CD4-positive, alpha-beta T cell treated with Interleukin-17A for 4 hours (primary cell): ENCODE measurements around the gene CCDC15.
A peak's percentile ranks its signal among the peaks of the same experiment; 100 is the strongest.
"Not testable (repeated sequence)": the region's sequence is repeated elsewhere in the genome, so short reads cannot be mapped to it uniquely, and the experiment has no call there.

ENCODE experiments used
- DNase-seq: peaks from one replicate; pipeline ENCODE4 v3.0.0-alpha.2; 2020; ENCODE audit warnings: mixed read lengths

Gene CCDC15

DNA sequence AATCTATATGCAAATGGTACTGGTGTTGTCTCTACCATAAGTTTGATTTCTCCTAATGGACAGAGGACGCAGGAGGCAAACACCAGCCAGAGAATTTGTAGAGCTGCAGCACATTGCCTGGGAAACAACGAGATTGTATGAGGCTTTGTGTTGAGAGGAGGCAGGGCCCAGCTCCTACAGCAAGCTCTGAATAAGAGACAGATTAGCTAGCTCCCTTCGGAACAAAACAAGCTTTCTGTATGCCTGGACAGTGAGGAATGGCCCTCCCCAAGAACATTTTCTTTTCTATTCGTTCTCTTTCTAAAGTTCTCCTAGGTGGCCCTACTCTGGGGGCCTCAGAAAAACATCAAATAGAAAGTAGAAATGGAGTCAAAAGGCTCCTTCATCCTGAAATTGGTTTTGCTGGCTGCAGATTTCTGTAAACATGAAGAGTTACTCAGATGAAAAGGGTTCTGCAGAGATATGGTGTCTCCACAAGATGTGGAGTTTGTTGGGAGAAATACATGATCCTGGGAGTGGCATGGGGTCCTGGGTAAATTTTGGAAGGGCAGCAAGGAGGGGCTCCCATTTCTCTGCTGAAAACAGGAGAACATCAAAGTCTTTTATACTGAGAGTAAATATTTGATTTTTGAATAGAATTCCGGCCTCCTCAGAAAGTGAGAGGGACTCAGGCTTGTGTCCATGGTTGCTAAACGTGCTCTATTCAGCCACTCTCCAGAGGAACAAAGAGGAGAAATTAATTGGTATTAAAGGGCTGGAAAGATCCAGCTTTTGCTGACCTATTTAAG, 11.3 kb upstream of the CCDC15 start:
- no peak for DNase-seq

DNA sequence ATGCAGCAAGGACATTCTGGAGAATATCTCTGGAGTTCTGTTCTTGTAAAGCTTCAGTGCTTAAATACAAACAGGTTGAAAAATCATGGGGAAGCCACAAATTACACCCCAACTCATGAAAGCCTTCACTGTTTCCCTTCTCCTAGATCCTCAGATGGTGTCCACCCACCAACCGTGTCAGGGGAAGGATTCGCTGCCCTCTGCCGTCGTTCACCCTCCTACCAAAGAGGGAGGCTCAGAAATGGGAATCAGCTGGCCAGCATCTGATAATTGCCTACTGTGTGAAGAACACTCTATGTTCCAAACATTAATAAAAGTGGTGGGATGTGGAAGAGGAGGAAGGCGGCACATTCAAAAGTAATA, 10.8 kb upstream of the CCDC15 start:
- DNase-seq, result no peak

DNA sequence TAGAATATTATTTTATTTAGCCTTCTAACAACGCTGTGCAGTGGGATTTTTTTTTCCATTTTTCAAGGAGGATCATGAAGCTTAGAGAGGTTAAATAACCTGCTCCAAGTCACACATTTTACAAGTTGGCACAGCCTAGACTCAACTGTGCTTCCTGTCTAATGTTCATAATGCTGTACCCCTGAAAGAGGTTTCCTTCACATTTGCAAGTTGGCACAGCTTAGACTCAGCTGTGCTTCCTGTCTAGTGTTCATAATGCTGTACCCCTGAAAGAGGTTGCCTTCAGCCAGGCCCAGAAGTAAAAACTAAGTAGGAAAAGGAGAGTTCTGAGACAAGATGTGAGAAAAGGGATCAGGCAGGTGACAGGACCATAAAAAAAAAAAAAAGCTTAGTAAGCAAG, 10.3 kb upstream of the CCDC15 start:
- DNase-seq, result no peak

DNA sequence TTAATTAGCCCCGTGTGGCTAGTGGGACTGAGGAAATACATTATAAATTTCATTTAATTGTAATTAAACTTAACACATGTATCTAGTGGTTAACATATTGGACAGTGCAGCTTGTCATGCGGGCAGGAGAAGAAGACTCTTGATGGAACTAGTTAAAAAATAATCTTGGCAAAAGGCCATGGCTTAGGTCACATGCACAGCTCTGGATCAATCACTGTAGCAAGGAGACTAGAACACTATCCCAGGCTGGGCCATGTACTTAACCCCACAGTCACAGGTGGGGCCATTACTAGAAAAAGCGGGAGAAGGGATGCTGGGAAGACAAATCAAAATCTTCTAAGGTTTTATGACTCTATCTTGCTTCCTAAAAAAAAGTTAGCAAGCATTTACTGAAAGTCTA, 9.4 kb upstream of the CCDC15 start:
- no peak for DNase-seq

DNA sequence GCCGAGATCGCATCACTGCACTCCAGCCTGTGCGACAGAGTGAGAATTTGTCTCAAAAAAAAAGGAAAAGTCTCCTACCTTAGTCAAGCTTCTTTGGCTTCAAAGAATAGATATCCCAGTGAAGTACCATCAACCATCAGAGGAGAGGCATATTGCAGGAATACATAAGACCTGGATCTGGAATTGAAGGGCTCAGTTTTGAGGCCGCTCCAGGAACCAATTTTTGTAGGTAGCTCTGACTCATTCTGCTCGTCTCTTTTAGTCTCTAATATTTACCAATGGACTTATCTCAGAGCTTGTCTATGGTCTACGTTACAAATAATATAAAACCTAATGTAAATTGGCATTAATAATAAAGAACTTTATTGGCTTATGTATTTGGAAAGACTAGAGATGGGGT, 8.2 kb upstream of the CCDC15 start:
- DNase-seq, result no peak

DNA sequence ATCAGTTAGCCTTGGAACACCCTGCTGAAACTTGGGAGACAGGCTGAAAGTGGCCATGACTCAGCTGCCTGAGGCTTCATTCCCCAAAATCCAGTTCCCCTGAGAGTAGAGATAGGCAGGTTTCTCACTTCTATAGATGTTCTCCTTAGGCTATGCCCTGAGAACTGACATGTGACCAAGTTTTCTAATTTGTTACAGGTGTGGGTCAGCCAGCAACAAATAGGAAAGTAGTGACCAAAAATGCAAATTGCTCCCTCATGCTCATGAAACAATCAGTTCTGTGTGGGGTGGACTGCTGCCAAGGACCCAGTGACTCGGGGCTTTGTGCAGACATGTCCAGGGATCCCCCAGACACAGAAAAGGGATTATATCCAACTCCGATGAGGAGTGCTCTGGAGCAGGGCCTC, 7.3 kb upstream of the CCDC15 start:
- DNase-seq, result no peak

DNA sequence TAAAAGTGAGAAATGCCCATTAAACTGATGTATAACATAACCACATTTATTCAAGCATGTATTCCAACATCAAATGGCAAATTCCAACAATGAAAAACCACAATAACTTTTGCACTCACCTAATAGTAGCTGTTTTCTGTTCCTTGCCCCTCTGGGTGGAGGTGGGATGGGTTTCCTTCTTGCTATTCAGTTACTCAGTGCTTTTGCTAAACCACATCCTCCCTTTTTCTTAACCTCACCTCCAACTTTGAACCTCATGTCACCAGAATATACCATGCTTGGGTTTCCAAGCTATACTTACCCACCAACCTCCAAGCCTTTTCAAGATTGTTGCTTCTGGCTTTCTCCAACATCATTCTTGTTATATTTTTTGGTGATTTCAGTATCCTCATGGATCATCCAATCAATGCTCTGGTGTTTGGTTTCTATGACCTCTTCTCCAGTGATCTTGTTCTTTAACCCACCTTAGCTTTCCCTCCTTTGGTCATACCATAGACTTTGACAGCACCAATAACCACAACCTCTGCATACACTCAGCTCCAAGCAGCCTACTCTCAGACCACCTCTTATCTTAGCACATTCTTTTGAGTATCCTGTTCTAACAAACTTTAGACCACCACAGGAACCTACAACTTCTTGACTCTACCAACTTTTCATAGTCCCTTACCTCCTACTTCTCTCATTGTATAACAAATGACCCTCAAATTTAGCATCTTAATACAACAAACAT, 3.2 kb upstream of the CCDC15 start:
- peak; percentile 49 for DNase-seq

DNA sequence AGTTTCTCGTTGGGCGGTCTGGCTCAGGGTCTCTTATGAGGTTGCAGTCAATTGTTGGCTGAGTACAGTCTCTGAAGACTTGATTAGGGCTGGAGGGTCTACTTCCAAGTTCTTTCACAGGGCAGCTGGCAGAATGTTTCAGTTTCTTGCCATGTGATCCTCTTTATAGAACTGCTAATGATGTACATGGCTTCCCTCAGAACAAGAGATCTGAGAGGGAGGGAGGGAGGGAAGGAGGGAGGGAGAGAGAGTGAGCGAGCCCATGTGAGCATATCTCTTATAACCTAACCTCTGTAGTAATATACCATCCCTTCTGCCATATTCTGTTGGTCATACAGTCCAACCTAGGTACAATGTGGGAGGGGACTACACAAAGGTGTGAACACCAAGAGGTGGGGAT, 2.7 kb upstream of the CCDC15 start:
- no peak for DNase-seq

DNA sequence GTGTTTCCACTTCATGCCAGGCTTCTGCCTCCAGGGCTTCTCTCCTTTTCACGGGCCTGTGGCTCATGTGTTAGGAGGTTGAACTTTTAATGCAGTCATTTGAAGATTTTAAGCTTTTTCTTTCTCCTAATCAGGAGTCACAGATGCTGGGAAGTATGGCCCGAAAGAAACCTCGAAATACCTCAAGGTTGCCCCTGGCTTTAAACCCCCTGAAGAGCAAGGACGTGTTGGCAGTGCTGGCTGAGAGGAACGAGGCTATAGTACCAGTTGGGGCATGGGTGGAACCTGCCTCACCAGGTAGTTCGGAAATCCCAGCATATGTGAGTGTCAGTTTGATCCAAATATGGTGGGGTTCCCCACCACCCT, 571 bp downstream of the CCDC15 start:
- no peak for DNase-seq

DNA sequence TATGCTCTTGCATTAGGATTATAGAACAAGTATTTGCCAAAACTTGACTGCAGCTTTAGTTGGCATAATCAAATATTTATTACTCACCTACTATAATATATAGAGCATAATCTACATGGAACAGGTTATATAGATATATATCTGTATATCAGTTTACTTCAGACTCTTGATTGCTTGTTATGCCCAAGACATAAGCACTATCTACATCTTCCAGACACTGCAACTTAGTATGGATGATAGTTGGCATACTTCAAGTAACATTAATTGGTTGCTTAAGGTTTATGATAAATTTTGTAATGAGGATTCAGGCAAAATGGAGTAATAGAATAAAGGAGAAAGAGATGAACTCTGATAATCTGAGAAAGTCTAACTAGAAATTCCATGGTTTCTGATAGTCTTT, 1.0 kb downstream of the CCDC15 start:
- DNase-seq, result no peak

DNA sequence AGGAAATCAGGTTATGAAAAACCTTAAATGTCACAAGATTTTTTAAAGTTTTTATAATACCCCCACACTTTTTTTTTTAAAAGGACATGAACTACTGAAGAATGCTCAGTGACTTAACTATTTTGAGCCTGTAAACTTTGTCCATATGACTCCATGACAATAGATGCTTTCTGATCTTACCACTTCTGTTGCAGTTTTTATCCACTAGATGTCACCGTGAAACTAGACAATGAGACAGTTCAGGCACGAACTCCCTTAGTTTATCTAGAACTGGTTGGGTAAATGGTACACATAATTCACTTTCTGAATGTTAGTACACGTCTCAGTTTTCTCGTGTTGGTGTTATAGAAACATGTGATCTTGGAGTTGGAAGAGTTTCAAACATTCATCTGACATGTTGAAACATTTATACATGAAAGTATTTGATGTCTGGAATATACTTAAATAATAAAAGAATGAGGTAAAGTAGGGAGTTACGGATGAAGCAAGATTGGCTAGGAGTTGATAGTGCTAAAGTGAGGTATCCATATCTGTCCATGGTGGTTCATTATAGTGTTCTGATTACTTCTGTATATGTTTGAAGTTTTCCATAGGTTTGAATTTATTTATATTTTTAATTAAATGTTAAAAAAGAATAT, 8.1 kb downstream of the CCDC15 start:
- no peak for DNase-seq

DNA sequence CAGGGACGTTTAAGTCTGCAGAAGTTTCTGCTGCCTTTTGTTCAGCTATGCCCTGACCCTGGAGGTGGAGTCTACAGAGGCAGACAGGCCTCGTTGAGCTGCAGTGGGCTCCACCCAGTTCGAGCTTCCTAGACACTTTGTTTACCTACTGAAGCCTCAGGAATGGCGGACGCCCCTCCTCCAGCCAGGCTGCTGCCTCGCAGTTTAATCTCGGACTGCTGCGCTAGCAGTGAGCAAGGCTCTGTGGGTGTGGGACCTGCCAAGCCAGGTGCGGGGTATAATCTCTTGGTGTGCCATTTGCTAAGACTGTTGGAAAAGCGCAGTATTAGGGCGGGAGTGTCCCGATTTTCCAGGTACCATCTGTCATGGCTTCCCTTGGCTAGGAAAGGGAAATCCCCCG, 14.2 kb downstream of the CCDC15 start:
- DNase-seq, result not testable (repeated sequence)

DNA sequence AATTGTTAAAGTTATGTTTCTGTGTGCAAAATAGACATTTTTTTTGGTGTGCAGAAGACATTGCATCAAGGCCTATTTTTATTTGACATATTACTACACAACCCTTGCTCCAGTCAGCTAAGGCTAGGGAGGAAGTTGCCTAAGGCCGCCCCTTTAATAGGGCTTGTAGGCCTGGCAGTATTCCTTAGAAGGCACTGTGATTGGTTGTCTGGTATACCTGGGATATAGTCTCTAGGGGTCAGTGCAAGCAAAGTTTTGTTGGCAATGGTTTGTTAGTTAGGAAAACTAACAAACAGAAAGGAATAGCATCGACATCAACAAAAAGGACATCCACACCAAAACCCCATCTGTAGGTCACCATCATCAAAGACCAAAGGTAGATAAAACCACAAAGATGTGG, 16.9 kb downstream of the CCDC15 start:
- DNase-seq, result no peak

DNA sequence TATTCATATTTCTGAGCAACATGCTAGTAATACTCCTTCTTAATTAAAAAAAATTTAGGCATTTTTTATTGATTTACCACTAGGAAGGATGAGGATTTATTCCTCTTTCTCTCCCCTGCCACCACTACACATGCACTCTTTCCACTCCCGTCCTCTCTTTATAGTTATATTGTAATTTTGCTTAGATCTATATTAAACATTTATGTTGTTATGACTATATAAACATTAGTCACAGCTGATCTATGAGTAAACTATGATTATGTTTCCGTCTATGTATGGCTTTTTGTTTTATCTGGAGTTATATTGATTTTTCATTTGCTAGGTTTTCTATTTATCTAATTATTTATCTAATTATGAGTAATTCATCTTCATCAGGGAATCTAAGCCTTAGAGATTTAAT, 17.8 kb downstream of the CCDC15 start:
- DNase-seq, result no peak

DNA sequence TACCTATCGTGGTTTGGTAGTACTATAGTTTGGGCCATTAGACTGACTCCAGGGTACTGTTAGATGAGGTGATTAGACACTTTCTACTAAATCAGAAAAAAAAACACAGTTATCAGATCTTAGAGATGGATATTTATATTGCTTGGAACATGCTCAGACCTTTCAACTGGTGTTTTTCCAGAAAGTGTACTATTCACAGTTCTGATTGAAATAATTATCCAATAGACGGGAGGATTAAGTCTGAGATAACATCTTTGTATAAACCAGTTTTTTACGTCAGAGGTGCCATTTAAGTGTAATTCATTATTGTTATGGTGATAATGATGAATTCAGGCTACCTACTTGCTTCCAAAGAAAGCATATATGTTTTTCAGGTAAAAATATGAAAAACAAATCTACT, 22.5 kb downstream of the CCDC15 start:
- DNase-seq, result no peak

DNA sequence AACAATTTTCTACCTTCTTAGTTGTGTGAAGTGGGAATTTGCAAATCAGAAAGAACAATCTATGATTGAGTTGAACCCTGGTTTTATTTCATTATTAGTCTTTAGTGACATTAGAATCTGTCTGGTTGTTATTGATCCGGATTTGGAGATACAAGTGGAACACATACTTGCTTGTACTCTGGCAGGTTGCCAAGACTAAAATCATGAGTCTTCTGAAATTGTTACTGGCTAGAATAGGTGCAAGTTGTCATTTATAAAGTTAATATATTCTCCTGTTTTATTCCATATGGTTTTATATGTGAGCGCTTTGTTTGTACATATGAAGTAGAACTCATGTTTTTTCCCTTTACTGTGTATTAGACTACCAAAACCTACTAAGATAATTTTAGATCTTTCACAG, 23.0 kb downstream of the CCDC15 start:
- DNase-seq, result no peak

DNA sequence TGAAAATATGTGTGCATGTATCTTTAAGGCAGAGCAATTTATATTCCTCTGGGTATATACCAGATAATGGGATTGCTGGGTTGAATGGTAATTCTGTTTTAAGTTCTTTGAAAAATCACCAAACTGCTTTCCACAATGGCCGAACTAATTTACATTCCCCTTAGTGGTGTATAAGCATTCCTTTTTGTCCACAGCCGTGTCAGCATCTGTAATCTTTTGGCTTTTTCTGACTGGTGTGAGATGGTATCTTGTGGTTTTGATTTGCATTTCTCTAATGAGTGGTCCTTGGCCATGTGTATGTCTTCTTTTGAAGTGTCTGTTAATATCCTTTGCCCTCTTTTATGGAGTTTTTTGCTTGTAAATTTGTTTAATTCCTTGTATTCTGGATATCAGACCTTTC, 24.3 kb downstream of the CCDC15 start:
- no peak for DNase-seq

DNA sequence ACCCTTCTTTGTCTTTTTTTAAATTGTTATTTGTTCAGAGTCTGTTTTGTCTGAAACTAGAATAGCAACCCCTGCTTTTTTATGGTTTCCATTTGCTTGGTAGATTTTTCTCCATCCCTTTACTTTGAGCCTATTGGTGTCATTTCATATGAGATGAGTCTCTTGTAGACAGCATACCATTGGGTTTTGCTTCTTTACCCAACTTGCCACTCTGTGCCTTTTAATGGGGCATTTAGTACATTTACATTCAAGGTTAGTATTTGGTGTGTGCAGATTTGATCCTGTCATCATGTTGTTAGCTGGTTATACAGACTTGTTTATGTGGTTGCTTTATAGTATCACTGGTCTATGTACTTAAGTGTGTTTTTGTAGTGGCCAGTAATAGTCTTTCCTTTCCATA, 28.0 kb downstream of the CCDC15 start:
- DNase-seq, result no peak

DNA sequence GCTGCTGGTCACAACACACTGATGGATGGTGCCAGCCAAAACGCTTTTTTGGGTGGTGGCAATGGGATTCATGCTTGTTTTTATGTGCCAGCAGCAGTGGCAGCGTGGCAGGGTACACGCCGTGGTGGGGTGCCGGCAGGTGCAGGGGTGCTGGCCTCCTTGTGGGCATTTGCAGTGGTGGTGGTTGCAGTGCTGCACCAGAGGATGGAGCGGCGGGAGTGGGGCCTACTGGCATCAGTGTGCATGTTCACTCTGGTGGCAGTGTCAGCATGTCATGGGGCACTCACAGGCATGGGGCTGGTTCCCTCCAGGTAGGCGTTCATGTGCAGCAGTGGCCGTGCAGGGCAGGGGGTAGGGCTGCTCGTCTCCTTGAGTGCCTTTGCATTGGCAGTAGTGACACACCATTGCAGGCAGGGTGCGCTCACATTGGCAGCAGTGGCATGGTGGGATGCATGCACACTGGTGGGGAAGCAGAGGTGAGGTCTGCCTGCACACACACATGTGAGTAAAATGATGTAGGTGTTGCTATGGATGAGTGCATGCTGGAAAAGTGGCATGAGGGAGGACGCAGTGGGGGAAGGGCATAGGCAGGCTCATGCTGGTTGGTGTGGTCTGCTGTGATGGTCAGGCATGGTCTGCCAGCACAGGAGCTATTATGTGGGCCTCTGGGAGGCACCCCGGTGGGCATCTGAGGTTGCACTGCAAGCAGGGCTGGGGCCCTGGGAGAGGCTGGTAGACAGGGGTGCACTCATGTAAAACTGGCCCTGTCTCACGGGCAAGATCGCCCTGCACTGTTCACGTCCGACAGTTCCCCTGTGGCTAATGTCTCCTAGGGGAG, 29.9 kb downstream of the CCDC15 start:
- DNase-seq, result no peak

DNA sequence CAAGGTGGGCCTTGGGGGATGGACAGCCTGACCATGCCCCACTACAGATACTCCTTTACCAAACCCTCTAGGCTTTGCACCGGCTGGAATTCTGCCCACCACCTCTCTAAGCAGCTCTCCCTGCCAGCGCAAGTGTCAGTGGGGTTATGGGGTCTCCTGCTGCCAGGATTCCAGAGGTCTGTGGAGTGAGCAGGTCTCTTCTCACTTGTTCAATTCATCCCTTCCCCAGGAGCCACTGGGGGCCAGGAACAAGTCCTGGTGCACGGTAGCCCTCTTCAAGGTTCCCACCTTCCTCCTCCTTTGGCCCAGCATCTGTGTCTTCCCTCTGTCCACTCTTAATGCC, 30.5 kb downstream of the CCDC15 start:
- DNase-seq, result no peak

DNA sequence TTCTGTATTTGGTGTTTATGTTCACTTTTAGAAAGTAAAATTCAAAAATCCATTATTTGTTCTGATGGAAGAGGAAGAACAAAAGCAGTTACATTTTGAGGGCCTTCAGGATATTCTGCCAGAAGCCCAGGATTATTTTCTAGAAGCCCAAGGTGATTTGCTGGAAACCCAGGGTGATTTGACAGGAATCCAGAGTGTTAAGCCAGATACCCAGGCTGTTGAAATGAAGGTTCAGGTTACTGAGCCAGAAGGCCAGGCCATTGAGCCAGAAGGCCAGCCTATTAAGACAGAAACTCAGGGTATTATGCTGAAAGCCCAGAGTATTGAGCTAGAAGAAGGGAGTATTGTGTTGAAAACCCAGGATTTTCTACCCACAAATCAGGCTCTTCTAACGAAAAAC, 33.1 kb downstream of the CCDC15 start:
- no peak for DNase-seq

DNA sequence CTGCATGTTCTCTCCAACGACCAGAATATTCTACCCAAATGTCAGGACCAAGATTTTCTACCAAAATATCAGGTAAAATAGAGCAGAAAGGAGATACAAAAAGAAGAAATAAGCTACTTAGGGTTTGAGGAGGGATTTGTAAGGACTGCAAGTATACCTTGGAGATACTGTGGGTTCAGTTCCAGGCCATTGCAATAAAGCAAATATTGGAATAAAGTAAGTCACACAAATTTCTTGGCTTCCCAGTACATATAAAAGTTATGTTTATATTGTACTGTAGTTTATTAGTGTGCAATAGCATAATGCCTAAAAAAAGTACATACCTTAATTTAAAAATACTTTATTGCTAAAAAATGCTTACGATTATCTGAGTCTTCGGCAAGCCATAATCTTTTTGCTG, 34.1 kb downstream of the CCDC15 start:
- no peak for DNase-seq

DNA sequence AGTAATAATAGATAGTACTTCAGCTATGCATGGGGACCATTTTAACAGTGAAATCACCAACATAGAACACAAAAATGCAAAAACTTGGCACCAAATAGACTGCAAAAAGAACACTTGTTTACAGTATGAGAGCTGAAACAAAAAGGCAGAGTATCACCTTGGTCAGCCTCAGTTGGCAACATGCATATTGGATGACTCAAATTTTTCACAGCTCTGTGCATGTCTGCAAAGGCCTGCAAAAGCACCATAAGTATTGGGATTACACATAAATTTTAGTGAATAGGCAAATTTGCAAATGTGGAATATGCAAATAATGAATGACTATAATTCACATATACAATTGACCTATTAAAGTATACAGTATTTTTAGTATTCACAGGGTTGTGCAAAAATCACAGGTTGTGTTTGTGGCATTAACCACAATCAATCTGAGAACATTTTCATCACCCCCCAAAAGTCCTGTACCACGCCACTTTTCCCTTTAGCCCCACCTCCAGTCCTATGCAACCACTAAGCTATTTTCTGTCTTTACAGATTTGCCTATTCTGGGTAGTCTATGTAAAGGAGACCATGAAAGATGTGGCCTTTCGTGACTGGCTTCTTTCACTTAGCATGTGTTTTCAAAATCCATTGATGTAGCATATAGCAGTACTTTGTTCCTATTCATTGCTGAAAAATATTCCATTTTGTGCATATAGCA, 47.2 kb downstream of the CCDC15 start:
- DNase-seq, result no peak
